GM12872 (cell line): ENCODE measurements around the gene KCNMB3.

Experiments used
- CTCF ChIP-seq: IDR thresholded peaks from 3 replicates; pipeline ENCODE4 v1.5.1; 2011; ENCODE audit warnings: low read depth, mild to moderate bottlenecking, low read length, moderate library complexity; ENCODE audit not compliant: insufficient read depth

KCNMB3 gene

GRCh38 chr3:179260949-179261765, 10.2 kb upstream of the KCNMB3 start:
- no peak for TF ChIP-seq CTCF

GRCh38 chr3:179258820-179259219, 7.9 kb upstream of the KCNMB3 start:
- TF ChIP-seq CTCF = no peak

DNA sequence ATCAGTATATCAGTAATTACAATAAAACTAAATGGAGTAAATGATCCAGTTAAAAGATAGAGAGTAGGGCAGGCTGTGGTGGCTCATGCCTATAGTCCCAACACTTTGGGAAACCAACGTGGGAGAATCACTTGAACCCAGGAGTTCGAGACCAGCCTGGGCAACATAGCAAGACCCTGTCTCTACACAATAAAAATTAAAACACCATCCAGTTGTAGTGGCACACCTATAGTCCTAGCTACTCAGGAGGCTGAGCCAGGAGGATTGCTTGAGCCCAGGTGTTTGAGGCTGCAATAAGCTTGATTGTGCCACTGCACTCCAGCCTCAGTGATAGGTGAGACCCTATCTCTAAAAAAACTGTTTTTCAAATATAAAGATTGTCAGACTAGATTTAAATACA, 5.9 kb upstream of the KCNMB3 start:
- TF ChIP-seq CTCF = no peak

- TF ChIP-seq CTCF = no peak
These were observed 3.5 kb downstream of the KCNMB3 start for GRCh38 chr3:179247289-179248015.

- no peak for TF ChIP-seq CTCF
These were observed 6.0 kb downstream of the KCNMB3 start for GRCh38 chr3:179244878-179245277.

- no peak for TF ChIP-seq CTCF
These were observed 14.1 kb downstream of the KCNMB3 start for GRCh38 chr3:179236669-179237301.

DNA sequence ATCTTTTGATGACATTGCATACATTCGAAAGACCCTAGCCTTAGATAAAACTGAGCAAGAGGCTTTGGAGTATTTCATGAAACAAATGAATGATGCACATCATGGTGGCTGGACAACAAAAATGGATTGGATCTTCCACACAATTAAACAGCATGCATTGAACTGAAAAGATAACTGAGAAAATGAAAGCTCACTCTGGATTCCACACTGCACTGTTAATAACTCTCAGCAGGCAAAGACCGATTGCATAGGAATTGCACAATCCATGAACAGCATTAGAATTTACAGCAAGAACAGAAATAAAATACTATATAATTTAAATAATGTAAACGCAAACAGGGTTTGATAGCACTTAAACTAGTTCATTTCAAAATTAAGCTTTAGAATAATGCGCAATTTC, 16.7 kb downstream of the KCNMB3 start:
- TF ChIP-seq CTCF = no peak
